ENCODE data around the gene SUSD3. TPM values are rescaled to one million over a fixed set of nuclear protein-coding genes. Genes with fewer than 3 reads are reported as not detected.

The SUSD3 gene
- total and polyA plus RNA-seq, 9 donors = 1.7 to 3.9 (median 2.6) TPM

- Histone ChIP-seq H3K36me3 (ENCODE audit: control insufficient read depth, insufficient read depth, low read length) (peaks cover 37% of the 10 kb centered on the region), H3K4me1 (ENCODE audit: control insufficient read depth, insufficient read depth, low read length) (peaks cover 61% of the 10 kb centered on the region), H3K27ac (ENCODE audit: low read length) (no peak overlapping the region), H3K9me3 (replicated peaks; ENCODE audit: control insufficient read depth, low read depth, low read length) (no peaks in the 10 kb centered on the region), H3K27me3 (ENCODE audit: control insufficient read depth, insufficient read depth, low read length) (no peaks in the 10 kb centered on the region), H3K4me3 (ENCODE audit: low read length) (no peak overlapping the region)
- no peak for DNase-seq
- WGBS (ENCODE audit: insufficient coverage) = 93% methylated on average over 16 of the region's 16 CpGs
These were observed 66.3 kb downstream of the SUSD3 start for GRCh38 chr9:93124793-93125192.

GRCh38 chr9:93125331-93125894, 66.9 kb downstream of the SUSD3 start:
- Histone ChIP-seq H3K27me3 (ENCODE audit: control insufficient read depth, insufficient read depth, low read length) (no peaks in the 10 kb centered on the region), H3K27ac (ENCODE audit: low read length) (no peak overlapping the region), H3K36me3 (ENCODE audit: control insufficient read depth, insufficient read depth, low read length) (peaks cover 42% of the 10 kb centered on the region), H3K4me1 (ENCODE audit: control insufficient read depth, insufficient read depth, low read length) (peaks cover 61% of the 10 kb centered on the region), H3K4me3 (ENCODE audit: low read length) (no peak overlapping the region), H3K9me3 (replicated peaks; ENCODE audit: control insufficient read depth, low read depth, low read length) (no peaks in the 10 kb centered on the region)
- 90% methylated on average over 8 of the region's 10 CpGs for WGBS (ENCODE audit: insufficient coverage)
- DNase-seq = no peak

- 79% methylated on average over 10 of the region's 23 CpGs for WGBS (ENCODE audit: insufficient coverage)
- H3K9me3 ChIP-seq (replicated peaks; ENCODE audit: control insufficient read depth, low read depth, low read length) = no peaks in the 10 kb centered on the region
- no peak overlapping the region for H3K4me3 ChIP-seq (ENCODE audit: low read length)
- H3K36me3 ChIP-seq (ENCODE audit: control insufficient read depth, insufficient read depth, low read length) = peaks cover 42% of the 10 kb centered on the region
- H3K27ac ChIP-seq (ENCODE audit: low read length) = peak overlapping the region; percentile 88
- H3K4me1 ChIP-seq (ENCODE audit: control insufficient read depth, insufficient read depth, low read length) = peaks cover 68% of the 10 kb centered on the region
- no peak for DNase-seq
- no peaks in the 10 kb centered on the region for H3K27me3 ChIP-seq (ENCODE audit: control insufficient read depth, insufficient read depth, low read length)
These were observed 67.8 kb downstream of the SUSD3 start for GRCh38 chr9:93126151-93126781.

- H3K9me3 ChIP-seq (replicated peaks; ENCODE audit: control insufficient read depth, low read depth, low read length) = no peaks in the 10 kb centered on the region
- no peak overlapping the region for H3K4me3 ChIP-seq (ENCODE audit: low read length)
- DNase-seq = peak; percentile 86
- H3K27ac ChIP-seq (ENCODE audit: low read length) = peak overlapping the region; percentile 88
- no peaks in the 10 kb centered on the region for H3K27me3 ChIP-seq (ENCODE audit: control insufficient read depth, insufficient read depth, low read length)
- 14% methylated on average over 8 of the region's 18 CpGs for WGBS (ENCODE audit: insufficient coverage)
- H3K4me1 ChIP-seq (ENCODE audit: control insufficient read depth, insufficient read depth, low read length) = peaks cover 70% of the 10 kb centered on the region
- H3K36me3 ChIP-seq (ENCODE audit: control insufficient read depth, insufficient read depth, low read length) = peaks cover 36% of the 10 kb centered on the region
These were observed 68.4 kb downstream of the SUSD3 start for GRCh38 chr9:93126825-93127368.

GRCh38 chr9:93127395-93127911, 69.0 kb downstream of the SUSD3 start:
- WGBS (ENCODE audit: insufficient coverage) = 27% methylated on average over 7 of the region's 8 CpGs
- Histone ChIP-seq H3K9me3 (replicated peaks; ENCODE audit: control insufficient read depth, low read depth, low read length) (no peaks in the 10 kb centered on the region), H3K27me3 (ENCODE audit: control insufficient read depth, insufficient read depth, low read length) (no peaks in the 10 kb centered on the region), H3K36me3 (ENCODE audit: control insufficient read depth, insufficient read depth, low read length) (peaks cover 35% of the 10 kb centered on the region), H3K27ac (ENCODE audit: low read length) (peak overlapping the region; percentile 88), H3K4me1 (ENCODE audit: control insufficient read depth, insufficient read depth, low read length) (peaks cover 70% of the 10 kb centered on the region), H3K4me3 (ENCODE audit: low read length) (no peak overlapping the region)
- peak; percentile 80 for DNase-seq

- H3K27ac ChIP-seq (ENCODE audit: low read length) = peak overlapping the region; percentile 88
- peaks cover 30% of the 10 kb centered on the region for H3K36me3 ChIP-seq (ENCODE audit: control insufficient read depth, insufficient read depth, low read length)
- no peaks in the 10 kb centered on the region for H3K27me3 ChIP-seq (ENCODE audit: control insufficient read depth, insufficient read depth, low read length)
- no peak overlapping the region for H3K4me3 ChIP-seq (ENCODE audit: low read length)
- no peaks in the 10 kb centered on the region for H3K9me3 ChIP-seq (replicated peaks; ENCODE audit: control insufficient read depth, low read depth, low read length)
- WGBS (ENCODE audit: insufficient coverage) = 80% methylated on average over 14 of the region's 14 CpGs
- DNase-seq = no peak
- peaks cover 71% of the 10 kb centered on the region for H3K4me1 ChIP-seq (ENCODE audit: control insufficient read depth, insufficient read depth, low read length)
These were observed 69.7 kb downstream of the SUSD3 start for GRCh38 chr9:93128011-93128714.

- no peaks in the 10 kb centered on the region for H3K9me3 ChIP-seq (replicated peaks; ENCODE audit: control insufficient read depth, low read depth, low read length)
- no peak overlapping the region for H3K4me3 ChIP-seq (ENCODE audit: low read length)
- H3K27ac ChIP-seq (ENCODE audit: low read length) = peak overlapping the region; percentile 20
- peaks cover 75% of the 10 kb centered on the region for H3K4me1 ChIP-seq (ENCODE audit: control insufficient read depth, insufficient read depth, low read length)
- no peak for DNase-seq
- peaks cover 24% of the 10 kb centered on the region for H3K36me3 ChIP-seq (ENCODE audit: control insufficient read depth, insufficient read depth, low read length)
- 91% methylated on average over 4 of the region's 10 CpGs for WGBS (ENCODE audit: insufficient coverage)
- no peaks in the 10 kb centered on the region for H3K27me3 ChIP-seq (ENCODE audit: control insufficient read depth, insufficient read depth, low read length)
These were observed 70.3 kb downstream of the SUSD3 start for GRCh38 chr9:93128715-93129224.

- Histone ChIP-seq H3K4me1 (ENCODE audit: control insufficient read depth, insufficient read depth, low read length) (peaks cover 76% of the 10 kb centered on the region), H3K36me3 (ENCODE audit: control insufficient read depth, insufficient read depth, low read length) (peaks cover 20% of the 10 kb centered on the region), H3K4me3 (ENCODE audit: low read length) (no peak overlapping the region), H3K27ac (ENCODE audit: low read length) (peak overlapping the region; percentile 42), H3K27me3 (ENCODE audit: control insufficient read depth, insufficient read depth, low read length) (no peaks in the 10 kb centered on the region), H3K9me3 (replicated peaks; ENCODE audit: control insufficient read depth, low read depth, low read length) (no peaks in the 10 kb centered on the region)
- DNase-seq = no peak
- WGBS (ENCODE audit: insufficient coverage) = 44% methylated on average over 5 of the region's 8 CpGs
These were observed 70.8 kb downstream of the SUSD3 start for GRCh38 chr9:93129286-93129685.

GRCh38 chr9:93129691-93130500, 71.4 kb downstream of the SUSD3 start:
- no peaks in the 10 kb centered on the region for H3K9me3 ChIP-seq (replicated peaks; ENCODE audit: control insufficient read depth, low read depth, low read length)
- peaks cover 16% of the 10 kb centered on the region for H3K36me3 ChIP-seq (ENCODE audit: control insufficient read depth, insufficient read depth, low read length)
- peak overlapping the region; percentile 42 for H3K27ac ChIP-seq (ENCODE audit: low read length)
- DNase-seq = no peak
- H3K27me3 ChIP-seq (ENCODE audit: control insufficient read depth, insufficient read depth, low read length) = no peaks in the 10 kb centered on the region
- H3K4me1 ChIP-seq (ENCODE audit: control insufficient read depth, insufficient read depth, low read length) = peaks cover 82% of the 10 kb centered on the region
- no peak overlapping the region for H3K4me3 ChIP-seq (ENCODE audit: low read length)
- WGBS (ENCODE audit: insufficient coverage) = 59% methylated on average over 4 of the region's 11 CpGs
